ENCODE results near the gene SLC8B1. TPM values are rescaled to one million over a fixed set of nuclear protein-coding genes. Genes with fewer than 3 reads are reported as not detected.

SLC8B1 gene
- total RNA-seq, 4 donors from 2014 or later, result 19.6 to 31.9 (median 28.5) TPM

- no peaks in the 10 kb centered on the region for H3K9me3 ChIP-seq
- H3K36me3 ChIP-seq, result peaks cover 12 to 76% (median 13%) of the 10 kb centered on the region in 3 donors
- H3K4me3 ChIP-seq, result no peak overlapping the region
- no peak for TF ChIP-seq CTCF (IDR thresholded peaks at IDR 0.05)
- TF ChIP-seq POLR2A (IDR thresholded peaks at IDR 0.05), result no peak
- intact Hi-C loops (cut with DNase I), result no loop called here
- DNase-seq, result no peak
- H3K27ac ChIP-seq, result peak overlapping the region in 2 of 4 donors; percentile 33 to 73
- H3K27me3 ChIP-seq, result no peaks in the 10 kb centered on the region
- WGBS, 2 donors, result 93 to 100% methylated on average over 3 to 5 of the region's 9 CpGs
- H3K4me1 ChIP-seq, result peaks cover 9 to 33% (median 15%) of the 10 kb centered on the region in 3 donors
Measured at GRCh38 chr12:113297214-113297587, 37.7 kb downstream of the SLC8B1 start.

- no peak overlapping the region for H3K4me3 ChIP-seq
- intact Hi-C loops (cut with DNase I), result no loop called here
- H3K9me3 ChIP-seq, result no peaks in the 10 kb centered on the region
- peaks cover 12 to 76% (median 18%) of the 10 kb centered on the region in 3 donors for H3K36me3 ChIP-seq
- no peaks in the 10 kb centered on the region for H3K27me3 ChIP-seq
- DNase-seq, result no peak
- WGBS, 2 donors, result 82 to 91% methylated on average over 2 to 10 of the region's 23 CpGs
- TF ChIP-seq CTCF (IDR thresholded peaks at IDR 0.05) (no peak), POLR2A (IDR thresholded peaks at IDR 0.05) (no peak)
- H3K4me1 ChIP-seq, result peaks cover 9 to 33% (median 15%) of the 10 kb centered on the region in 3 donors
- H3K27ac ChIP-seq, result no peak overlapping the region
Measured at GRCh38 chr12:113296557-113297213, 38.2 kb downstream of the SLC8B1 start.

- TF ChIP-seq CTCF (IDR thresholded peaks at IDR 0.05), result no peak
- no peak for TF ChIP-seq POLR2A (IDR thresholded peaks at IDR 0.05)
- H3K9me3 ChIP-seq, result no peaks in the 10 kb centered on the region
- WGBS, 2 donors, result 90 to 93% methylated on average over 13 to 17 of the region's 24 CpGs
- intact Hi-C loops (cut with DNase I), result no loop called here
- no peak overlapping the region for H3K27ac ChIP-seq
- DNase-seq, result no peak
- H3K4me3 ChIP-seq, result no peak overlapping the region
- H3K27me3 ChIP-seq, result no peaks in the 10 kb centered on the region
- peaks cover 9 to 33% (median 15%) of the 10 kb centered on the region in 3 donors for H3K4me1 ChIP-seq
- H3K36me3 ChIP-seq, result peaks cover 15 to 82% (median 24%) of the 10 kb centered on the region in 3 donors
Measured at GRCh38 chr12:113295886-113296556, 38.9 kb downstream of the SLC8B1 start.

- intact Hi-C loops (cut with DNase I), result no loop called here
- no peak overlapping the region for H3K27ac ChIP-seq
Measured at GRCh38 chr12:113293100-113293499, 41.8 kb downstream of the SLC8B1 start.

More at GRCh38 chr12:113293100-113293499, 41.8 kb downstream of the SLC8B1 start:
- Histone ChIP-seq H3K36me3 (peaks cover 29 to 100% (median 32%) of the 10 kb centered on the region in 3 donors), H3K4me3 (no peak overlapping the region), H3K9me3 (no peaks in the 10 kb centered on the region), H3K4me1 (peaks cover 0 to 10% (median 0%) of the 10 kb centered on the region in 3 donors), H3K27me3 (no peaks in the 10 kb centered on the region)
- WGBS, 2 donors, result 90 to 93% methylated on average over 6 of the region's 10 CpGs
- TF ChIP-seq CTCF (IDR thresholded peaks at IDR 0.05) (no peak), POLR2A (IDR thresholded peaks at IDR 0.05) (no peak)
- DNase-seq, result no peak
